ENCODE measurements around the gene MRTFA.

The MRTFA gene

GRCh38 chr22:40368836-40369235 is 267.7 kb downstream of the MRTFA start:
- DNase-seq: no peak

GRCh38 chr22:40368016-40368415 is 268.5 kb downstream of the MRTFA start:
- DNase-seq: no peak

DNA sequence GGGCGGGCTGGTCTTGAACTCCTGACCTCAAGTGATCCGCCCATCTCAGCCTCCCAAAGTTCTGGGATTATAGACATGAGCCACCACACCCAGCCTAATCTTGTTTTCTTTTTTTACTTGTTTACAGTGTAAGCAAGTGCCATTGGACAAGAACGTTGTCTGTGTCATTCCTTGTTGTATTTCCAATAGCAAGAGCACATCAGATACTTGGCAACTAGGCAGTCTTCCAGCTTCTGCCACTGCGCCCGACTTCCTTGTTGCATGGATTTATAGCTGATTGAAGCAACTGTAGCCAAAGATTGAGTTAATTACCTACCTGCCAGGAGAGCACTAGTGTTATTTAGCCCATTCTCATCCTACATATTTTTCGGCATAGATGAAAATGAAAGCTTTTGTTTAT is 269.2 kb downstream of the MRTFA start:
- no peak for DNase-seq

DNA sequence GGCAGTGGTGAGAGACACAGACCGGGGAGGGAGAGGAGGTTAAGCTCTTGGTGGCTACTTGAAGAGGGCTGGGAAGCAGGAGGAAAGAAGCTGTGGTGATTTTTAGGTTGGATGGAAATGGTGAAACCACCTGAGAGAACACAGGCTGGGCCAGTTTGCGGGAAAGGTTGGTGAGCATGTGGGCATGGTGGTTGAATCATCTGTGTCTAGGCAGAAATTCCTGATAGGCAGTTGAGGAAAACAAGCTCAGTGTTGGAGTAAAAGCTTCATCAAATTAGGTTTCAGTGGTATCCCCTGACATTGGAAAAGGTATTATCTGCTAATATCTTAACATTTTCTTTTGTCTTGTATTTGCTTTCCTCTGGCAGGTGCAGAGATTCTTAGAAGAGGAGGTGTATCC is 270.5 kb downstream of the MRTFA start:
- no peak for DNase-seq

DNA sequence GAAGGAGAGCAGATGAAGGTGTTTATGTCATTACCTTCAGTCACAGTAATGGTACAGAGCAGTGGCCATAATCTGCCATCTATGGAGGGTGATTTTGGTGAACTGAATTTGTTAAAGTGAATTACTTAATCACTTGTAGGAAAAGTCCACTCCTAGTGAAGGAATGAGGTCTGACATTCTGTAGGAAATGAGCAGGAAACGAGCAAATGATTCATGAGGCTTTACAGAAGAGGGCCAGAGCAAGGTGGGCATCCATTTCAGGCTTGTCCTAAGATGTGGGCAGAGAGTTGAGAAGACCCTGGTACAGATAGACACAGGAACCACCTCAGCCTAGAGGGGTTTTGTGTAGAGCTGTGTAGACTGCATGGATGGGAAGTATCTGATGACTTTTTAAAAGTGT is 272.1 kb downstream of the MRTFA start:
- no peak for DNase-seq

GRCh38 chr22:40363059-40363458 is 273.5 kb downstream of the MRTFA start:
- no peak for DNase-seq

DNA sequence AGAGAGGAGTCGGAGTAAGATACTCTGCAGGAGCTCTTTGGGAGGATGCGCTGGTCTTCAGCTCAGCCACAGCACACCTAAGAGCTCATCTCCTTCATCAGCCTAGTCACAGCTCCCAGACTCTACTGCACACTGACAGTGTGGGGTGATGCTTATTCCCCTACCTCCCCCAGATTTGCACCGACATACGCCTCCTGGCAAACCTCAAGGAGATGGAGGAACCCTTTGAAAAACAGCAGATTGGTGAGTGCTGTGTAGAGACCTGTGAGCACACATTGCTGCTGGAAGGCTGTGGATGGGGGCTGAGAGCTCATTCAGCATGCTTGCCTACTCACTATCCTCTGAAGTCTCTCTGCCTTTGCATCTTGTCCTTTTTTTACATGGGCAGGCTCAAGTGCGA is 275.4 kb downstream of the MRTFA start:
- no peak for DNase-seq
